ENCODE data around the gene CUX1.

The CUX1 gene

DNA sequence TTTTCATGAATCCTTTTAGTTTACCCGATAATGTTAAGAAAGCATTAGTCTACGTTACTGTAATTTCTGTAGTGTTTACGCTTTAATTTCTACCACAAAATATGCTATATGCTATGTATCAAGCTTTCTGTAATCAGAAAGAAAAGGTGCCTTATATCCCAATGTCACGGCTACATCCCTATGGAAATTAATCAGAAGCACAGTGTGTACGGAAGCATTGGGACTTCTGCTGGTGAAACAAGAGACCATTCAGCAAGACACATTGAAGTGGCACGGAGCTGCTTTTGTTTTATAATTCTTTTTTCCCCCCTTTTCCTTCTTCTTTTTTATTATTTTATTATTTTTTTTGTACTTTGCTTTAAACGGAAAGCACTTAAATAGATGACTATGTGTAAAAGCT, 438.1 kb downstream of the CUX1 start (continued):
- TF ChIP-seq, protein P1, sequence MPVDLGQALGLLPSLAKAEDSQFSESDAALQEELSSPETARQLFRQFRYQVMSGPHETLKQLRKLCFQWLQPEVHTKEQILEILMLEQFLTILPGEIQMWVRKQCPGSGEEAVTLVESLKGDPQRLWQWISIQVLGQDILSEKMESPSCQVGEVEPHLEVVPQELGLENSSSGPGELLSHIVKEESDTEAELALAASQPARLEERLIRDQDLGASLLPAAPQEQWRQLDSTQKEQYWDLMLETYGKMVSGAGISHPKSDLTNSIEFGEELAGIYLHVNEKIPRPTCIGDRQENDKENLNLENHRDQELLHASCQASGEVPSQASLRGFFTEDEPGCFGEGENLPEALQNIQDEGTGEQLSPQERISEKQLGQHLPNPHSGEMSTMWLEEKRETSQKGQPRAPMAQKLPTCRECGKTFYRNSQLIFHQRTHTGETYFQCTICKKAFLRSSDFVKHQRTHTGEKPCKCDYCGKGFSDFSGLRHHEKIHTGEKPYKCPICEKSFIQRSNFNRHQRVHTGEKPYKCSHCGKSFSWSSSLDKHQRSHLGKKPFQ (tag by site-specific recombination; IDR thresholded peaks at IDR 0.05), result no peak
- TF ChIP-seq ZNF132 (tag by site-specific recombination; IDR thresholded peaks at IDR 0.05; ENCODE audit: borderline replicate concordance) (no peak), ZNF544 (tag by site-specific recombination; IDR thresholded peaks at IDR 0.05) (no peak), ZNF19 (tag by site-specific recombination; IDR thresholded peaks at IDR 0.05; ENCODE audit: low read depth) (no peak), ZNF341 (tag by site-specific recombination; IDR thresholded peaks at IDR 0.05; ENCODE audit: low read depth) (no peak), ZNF510 (tag by site-specific recombination; IDR thresholded peaks at IDR 0.05; ENCODE audit: insufficient replicate concordance) (no peak), ZNF677 (tag by site-specific recombination; IDR thresholded peaks at IDR 0.05) (no peak), TRIM28 (IDR thresholded peaks at IDR 0.05; ENCODE audit: borderline replicate concordance, low read length) (no peak), ZNF366 (tag by site-specific recombination; conservative IDR thresholded peaks at IDR 0.05) (no peak), ZSCAN23 (tag by site-specific recombination; IDR thresholded peaks at IDR 0.05) (no peak), ZNF354C (tag by site-specific recombination; IDR thresholded peaks at IDR 0.05; ENCODE audit: borderline replicate concordance, low read depth) (no peak)
- TF ChIP-seq, protein P2, sequence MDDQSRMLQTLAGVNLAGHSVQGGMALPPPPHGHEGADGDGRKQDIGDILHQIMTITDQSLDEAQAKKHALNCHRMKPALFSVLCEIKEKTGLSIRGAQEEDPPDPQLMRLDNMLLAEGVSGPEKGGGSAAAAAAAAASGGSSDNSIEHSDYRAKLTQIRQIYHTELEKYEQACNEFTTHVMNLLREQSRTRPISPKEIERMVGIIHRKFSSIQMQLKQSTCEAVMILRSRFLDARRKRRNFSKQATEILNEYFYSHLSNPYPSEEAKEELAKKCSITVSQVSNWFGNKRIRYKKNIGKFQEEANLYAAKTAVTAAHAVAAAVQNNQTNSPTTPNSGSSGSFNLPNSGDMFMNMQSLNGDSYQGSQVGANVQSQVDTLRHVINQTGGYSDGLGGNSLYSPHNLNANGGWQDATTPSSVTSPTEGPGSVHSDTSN (CRISPR knock-in tag; IDR thresholded peaks at IDR 0.05), result no peak
- TF ChIP-seq, protein P3, sequence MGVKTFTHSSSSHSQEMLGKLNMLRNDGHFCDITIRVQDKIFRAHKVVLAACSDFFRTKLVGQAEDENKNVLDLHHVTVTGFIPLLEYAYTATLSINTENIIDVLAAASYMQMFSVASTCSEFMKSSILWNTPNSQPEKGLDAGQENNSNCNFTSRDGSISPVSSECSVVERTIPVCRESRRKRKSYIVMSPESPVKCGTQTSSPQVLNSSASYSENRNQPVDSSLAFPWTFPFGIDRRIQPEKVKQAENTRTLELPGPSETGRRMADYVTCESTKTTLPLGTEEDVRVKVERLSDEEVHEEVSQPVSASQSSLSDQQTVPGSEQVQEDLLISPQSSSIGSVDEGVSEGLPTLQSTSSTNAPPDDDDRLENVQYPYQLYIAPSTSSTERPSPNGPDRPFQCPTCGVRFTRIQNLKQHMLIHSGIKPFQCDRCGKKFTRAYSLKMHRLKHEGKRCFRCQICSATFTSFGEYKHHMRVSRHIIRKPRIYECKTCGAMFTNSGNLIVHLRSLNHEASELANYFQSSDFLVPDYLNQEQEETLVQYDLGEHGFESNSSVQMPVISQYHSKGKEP (tag by site-specific recombination; IDR thresholded peaks at IDR 0.05), result no peak

DNA sequence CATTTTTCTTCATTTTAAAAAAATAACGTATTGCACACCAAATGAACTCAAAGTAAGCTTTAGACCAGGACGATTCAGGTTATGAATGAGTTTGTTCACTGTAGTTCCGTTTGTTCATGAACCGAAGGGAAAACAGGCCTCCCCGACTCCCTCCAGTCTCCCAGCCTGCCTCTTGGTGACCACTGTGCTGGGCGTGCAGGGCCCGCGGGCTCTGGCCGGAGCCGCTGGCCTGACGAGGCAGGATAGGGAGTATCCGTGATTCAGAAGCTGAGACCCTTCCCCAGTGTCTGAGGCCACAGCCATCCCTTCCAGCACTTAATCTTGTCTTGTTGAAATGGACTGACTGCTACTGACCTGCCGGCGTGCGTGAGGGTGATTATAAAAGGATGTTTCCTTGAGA, 438.5 kb downstream of the CUX1 start:
- Histone ChIP-seq H3K4me3 (ENCODE audit: low read depth, low read length) (no peak overlapping the region), H3K36me3 (ENCODE audit: control insufficient read depth in 2 of 2, insufficient read depth in 1 of 2, low read length in 2 of 2) (no peaks in the 10 kb centered on the region), H3K4me1 (ENCODE audit: control insufficient read depth, insufficient read depth, low read length) (no peaks in the 10 kb centered on the region), H3K27ac (ENCODE audit: extremely low read depth, low read depth, low read length) (no peak overlapping the region), H3K9me3 (ENCODE audit: control insufficient read depth, insufficient read depth, low read depth, low read length) (no peaks in the 10 kb centered on the region)
- no peak for TF ChIP-seq ZNF670 (tag by site-specific recombination; IDR thresholded peaks at IDR 0.05; ENCODE audit: low read depth)
- POLR2A ChIA-PET, result no interaction called here
- CTCF ChIA-PET, result interaction anchor here (0.9 kb wide), 1 partner anchor 17 kb away, joined by 6 read pairs; no protein-coding TSS in a partner anchor

DNA sequence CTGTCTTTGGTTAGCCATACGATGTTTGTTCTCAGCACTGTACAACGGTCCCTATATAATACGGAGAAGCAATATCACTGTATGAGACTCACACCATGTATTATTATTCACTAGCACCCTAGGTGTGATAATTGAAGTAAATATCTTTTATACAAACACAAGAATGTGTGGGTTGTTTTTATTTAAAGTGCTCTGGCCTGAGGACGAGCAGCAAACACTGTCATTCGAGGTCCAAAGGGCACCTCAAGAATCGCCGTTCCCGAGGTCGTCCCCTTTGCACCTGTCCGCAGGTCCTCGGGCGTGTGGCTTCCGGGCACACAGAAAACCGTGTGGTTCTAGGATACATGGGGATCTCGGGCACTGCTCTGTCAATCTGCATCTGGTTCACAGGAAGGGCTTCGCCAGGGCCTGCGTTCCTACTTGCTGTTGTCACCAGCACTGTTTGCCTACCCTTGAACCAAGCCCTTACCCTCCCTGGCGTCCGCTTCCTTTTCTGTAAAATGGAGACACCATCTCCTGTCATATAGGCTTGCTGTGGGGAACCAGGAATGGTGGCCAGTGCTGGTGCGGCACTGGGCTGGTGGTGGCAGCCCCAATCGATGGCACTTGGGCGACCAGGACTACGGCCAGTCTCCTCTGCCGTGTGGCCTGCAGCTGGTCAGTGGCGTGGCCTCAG, 440.8 kb downstream of the CUX1 start:
- Histone ChIP-seq H3K27ac (ENCODE audit: extremely low read depth, low read depth, low read length) (no peak overlapping the region), H3K9me3 (ENCODE audit: control insufficient read depth, insufficient read depth, low read depth, low read length) (no peaks in the 10 kb centered on the region), H3K4me3 (ENCODE audit: low read depth, low read length) (no peak overlapping the region), H3K4me1 (ENCODE audit: control insufficient read depth, insufficient read depth, low read length) (no peaks in the 10 kb centered on the region), H3K36me3 (ENCODE audit: control insufficient read depth in 2 of 2, insufficient read depth in 1 of 2, low read length in 2 of 2) (no peaks in the 10 kb centered on the region)
- ChIA-PET CTCF (interaction anchor here (0.6 to 0.7 kb wide), 2 partner anchors 658 to 679 kb away, joined by 3 read pairs; no protein-coding TSS in a partner anchor), POLR2A (no interaction called here)
- TF ChIP-seq ZNF391 (tag by site-specific recombination; IDR thresholded peaks at IDR 0.05; ENCODE audit: borderline replicate concordance, low read depth) (no peak), HOXC10 (CRISPR knock-in tag; IDR thresholded peaks at IDR 0.05) (no peak), IKZF3 (tag by site-specific recombination; IDR thresholded peaks at IDR 0.05) (no peak), ZNF335 (tag by site-specific recombination; conservative IDR thresholded peaks at IDR 0.05) (no peak), ZNF768 (tag by site-specific recombination; IDR thresholded peaks at IDR 0.05) (no peak), ZFP3 (tag by site-specific recombination; IDR thresholded peaks at IDR 0.05; ENCODE audit: low read depth) (no peak), ZNF561 (tag by site-specific recombination; IDR thresholded peaks at IDR 0.05; ENCODE audit: borderline replicate concordance) (no peak)
- TF ChIP-seq, protein P4, sequence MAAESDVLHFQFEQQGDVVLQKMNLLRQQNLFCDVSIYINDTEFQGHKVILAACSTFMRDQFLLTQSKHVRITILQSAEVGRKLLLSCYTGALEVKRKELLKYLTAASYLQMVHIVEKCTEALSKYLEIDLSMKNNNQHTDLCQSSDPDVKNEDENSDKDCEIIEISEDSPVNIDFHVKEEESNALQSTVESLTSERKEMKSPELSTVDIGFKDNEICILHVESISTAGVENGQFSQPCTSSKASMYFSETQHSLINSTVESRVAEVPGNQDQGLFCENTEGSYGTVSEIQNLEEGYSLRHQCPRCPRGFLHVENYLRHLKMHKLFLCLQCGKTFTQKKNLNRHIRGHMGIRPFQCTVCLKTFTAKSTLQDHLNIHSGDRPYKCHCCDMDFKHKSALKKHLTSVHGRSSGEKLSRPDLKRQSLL (tag by site-specific recombination; IDR thresholded peaks at IDR 0.05), result no peak
- TF ChIP-seq, protein P5, sequence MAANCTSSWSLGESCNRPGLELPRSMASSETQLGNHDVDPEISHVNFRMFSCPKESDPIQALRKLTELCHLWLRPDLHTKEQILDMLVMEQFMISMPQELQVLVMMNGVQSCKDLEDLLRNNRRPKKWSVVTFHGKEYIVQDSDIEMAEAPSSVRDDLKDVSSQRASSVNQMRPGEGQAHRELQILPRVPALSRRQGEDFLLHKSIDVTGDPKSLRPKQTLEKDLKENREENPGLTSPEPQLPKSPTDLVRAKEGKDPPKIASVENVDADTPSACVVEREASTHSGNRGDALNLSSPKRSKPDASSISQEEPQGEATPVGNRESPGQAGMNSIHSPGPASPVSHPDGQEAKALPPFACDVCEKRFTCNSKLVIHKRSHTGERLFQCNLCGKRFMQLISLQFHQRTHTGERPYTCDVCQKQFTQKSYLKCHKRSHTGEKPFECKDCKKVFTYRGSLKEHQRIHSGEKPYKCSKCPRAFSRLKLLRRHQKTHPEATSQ (tag by site-specific recombination; IDR thresholded peaks at IDR 0.05), result no peak
- TF ChIP-seq, protein P2 (CRISPR knock-in tag; IDR thresholded peaks at IDR 0.05), result no peak
